Fibroblast of lung (primary cell): ENCODE data around the gene CDH4.

ENCODE experiments used
- CTCF ChIP-seq, 2 donors: IDR thresholded peaks in 1 of 2; conservative IDR thresholded peaks in 1 of 2; 1 replicate in 1 of 2; 2 replicates in 1 of 2; pipeline ENCODE4 v1.5.1; 2011 to 2012; ENCODE audit warnings: low read length in 2 of 2, control low read depth in 1 of 2, inconsistent platforms in 1 of 2, low read depth in 1 of 2, mild to moderate bottlenecking in 1 of 2
- EZH2 ChIP-seq: IDR thresholded peaks from 2 replicates; pipeline ENCODE4 v1.5.1; 2012; ENCODE audit warnings: low read length, control low read depth, mild to moderate bottlenecking; ENCODE audit errors: missing control alignments

DNA sequence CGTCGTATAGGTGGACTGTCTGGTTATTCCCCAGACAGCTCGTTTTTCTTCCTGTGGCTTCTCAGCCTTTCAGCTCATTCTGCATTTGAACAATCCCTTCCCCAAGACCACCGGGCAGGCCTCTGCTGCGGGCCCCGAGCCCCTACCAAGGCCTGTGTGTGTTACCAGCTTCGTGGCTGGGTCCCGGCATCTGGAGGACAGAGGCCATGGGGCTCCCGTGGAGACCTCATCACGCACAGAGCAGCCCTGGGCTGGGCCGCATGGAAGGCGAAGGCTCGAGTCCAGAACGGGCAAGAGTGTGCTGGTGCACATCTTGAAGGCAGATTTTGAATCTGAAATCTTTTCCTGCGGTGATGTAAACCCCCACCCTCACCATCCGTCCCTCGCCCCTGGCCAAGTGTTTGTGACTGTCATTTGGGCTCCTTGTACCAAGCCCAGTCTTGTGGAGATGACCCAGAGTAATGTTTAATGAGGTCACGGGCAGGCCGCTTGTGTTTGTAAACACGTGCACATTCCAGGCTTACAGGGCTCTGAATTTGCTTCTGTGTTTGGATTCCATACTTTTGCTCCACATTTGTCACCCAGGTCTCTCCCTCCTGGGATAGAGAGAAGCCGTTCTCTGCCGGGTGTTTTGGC, 119.6 kb downstream of the CDH4 start:
- TF ChIP-seq CTCF (conservative IDR thresholded peaks at IDR 0.05 in 1 of 2, IDR thresholded peaks at IDR 0.05 in 1 of 2; ENCODE audit: low read depth in 1 of 2, low read length in 2 of 2), result no peak
- no peak for TF ChIP-seq EZH2
